AG04449 (cell line): ENCODE data around the gene KCNAB1.

Experiments used
- CTCF ChIA-PET: fragments of 350-600 bp; formaldehyde crosslinking; extraction: SDS; loops from one replicate; lab custom pipeline; 2021; ENCODE audit warnings: antibody characterized with exemption; lab: Yijun Ruan, JAX
- POLR2A ChIA-PET: fragments of 400-600, 350-600 bp; formaldehyde crosslinking; extraction: SDS; loops from one replicate; lab custom pipeline; 2020; ENCODE audit warnings: antibody characterized with exemption, inconsistent platforms; lab: Yijun Ruan, JAX
- DNase-seq: peaks from one replicate; pipeline ENCODE4 v3.0.0-alpha.2; 2010; ENCODE audit warnings: low read depth, low spot score
- H3K4me3 ChIP-seq: 2 replicates; pipeline ENCODE4 v1.5.1; 2011; ENCODE audit warnings: low read depth, mild to moderate bottlenecking, control low read depth, low read length
- TF ChIP-seq, protein P1 (sequence below): IDR thresholded peaks from one replicate; pipeline ENCODE4 v1.5.1; 2011; ENCODE audit warnings: mild to moderate bottlenecking, moderate library complexity, low read length, control low read depth, inconsistent platforms; ENCODE audit not compliant: insufficient read depth; ENCODE audit errors: missing control alignments

The KCNAB1 gene

DNA sequence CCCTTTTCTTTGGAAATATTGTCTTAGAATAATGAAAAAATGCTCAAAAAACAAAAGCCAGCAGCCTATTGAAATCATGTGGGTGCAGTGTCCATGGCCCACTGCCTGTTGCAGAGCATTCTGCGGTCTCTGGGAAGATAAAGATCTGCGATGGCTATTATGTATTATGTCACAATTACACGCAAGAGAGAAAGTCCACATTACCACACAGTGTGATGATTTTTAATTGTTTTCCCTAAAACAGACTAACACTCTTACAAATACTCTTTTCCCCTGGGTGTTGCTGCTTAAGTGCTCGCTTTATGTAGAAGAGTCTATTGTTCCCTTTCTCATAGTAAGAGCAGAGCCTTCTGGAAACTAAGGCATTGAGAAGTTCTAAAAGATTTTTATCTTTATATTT, 402.3 kb downstream of the KCNAB1 start:
- TF ChIP-seq, protein P1, sequence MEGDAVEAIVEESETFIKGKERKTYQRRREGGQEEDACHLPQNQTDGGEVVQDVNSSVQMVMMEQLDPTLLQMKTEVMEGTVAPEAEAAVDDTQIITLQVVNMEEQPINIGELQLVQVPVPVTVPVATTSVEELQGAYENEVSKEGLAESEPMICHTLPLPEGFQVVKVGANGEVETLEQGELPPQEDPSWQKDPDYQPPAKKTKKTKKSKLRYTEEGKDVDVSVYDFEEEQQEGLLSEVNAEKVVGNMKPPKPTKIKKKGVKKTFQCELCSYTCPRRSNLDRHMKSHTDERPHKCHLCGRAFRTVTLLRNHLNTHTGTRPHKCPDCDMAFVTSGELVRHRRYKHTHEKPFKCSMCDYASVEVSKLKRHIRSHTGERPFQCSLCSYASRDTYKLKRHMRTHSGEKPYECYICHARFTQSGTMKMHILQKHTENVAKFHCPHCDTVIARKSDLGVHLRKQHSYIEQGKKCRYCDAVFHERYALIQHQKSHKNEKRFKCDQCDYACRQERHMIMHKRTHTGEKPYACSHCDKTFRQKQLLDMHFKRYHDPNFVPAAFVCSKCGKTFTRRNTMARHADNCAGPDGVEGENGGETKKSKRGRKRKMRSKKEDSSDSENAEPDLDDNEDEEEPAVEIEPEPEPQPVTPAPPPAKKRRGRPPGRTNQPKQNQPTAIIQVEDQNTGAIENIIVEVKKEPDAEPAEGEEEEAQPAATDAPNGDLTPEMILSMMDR = no peak
- ChIA-PET CTCF (interaction anchor here (1.4 to 4.7 kb wide), 5 partner anchors 12 to 616 kb away, joined by 3 to 38 read pairs (median 12); no protein-coding TSS in a partner anchor), POLR2A (no interaction called here)
- no peak overlapping the region for H3K4me3 ChIP-seq
- DNase-seq = no peak

DNA sequence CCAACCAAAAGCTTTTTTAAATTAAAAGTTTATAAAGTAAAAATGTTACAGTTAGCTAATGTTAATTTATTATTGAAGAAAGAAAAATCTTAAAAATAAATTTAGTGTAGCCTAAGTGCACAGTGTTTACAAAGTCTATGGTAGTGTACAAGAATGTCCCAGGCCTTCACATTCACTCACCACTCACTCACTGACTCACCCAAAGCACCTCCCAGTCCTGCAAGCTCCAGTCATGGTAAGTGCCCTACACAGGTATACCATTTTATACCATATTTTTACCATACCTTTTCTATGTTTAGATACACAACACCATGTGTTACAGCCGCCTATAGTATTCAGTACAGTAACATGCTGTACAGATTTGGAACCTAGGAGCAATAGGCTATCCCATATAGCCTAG, 405.4 kb downstream of the KCNAB1 start:
- POLR2A ChIA-PET = interaction anchor here (1.7 kb wide), 1 partner anchor 10 kb away, joined by 6 read pairs; no protein-coding TSS in a partner anchor
- CTCF ChIA-PET = interaction anchor here (0.6 to 4.7 kb wide), 7 partner anchors 9 to 374 kb away, joined by 3 to 38 read pairs (median 7); no protein-coding TSS in a partner anchor
- no peak overlapping the region for H3K4me3 ChIP-seq
- TF ChIP-seq, protein P1 = no peak
- no peak for DNase-seq

DNA sequence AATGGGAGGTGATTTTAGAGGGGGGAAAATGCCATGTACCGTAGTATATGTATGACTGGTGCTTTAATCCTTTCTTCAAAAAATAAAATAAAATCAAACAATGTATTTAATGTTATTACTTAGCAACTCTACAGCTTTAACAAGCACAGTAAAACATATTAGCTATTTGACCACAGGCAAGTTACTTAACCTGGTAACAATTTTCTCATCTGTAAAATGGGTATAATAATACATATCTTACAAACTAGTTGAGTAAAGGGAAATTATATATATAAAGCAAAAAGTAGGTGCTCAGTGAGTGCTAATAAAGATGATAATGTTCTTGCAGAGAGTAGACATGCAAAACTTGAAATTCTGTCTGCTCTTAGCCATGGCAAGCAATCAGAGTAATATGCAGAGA, 406.7 kb downstream of the KCNAB1 start:
- no peak overlapping the region for H3K4me3 ChIP-seq
- TF ChIP-seq, protein P1 = no peak
- ChIA-PET POLR2A (no interaction called here), CTCF (interaction anchor here (0.6 to 11.4 kb wide), 6 partner anchors 8 to 559 kb away, joined by 3 to 101 read pairs (median 4); no protein-coding TSS in a partner anchor)
- no peak for DNase-seq

DNA sequence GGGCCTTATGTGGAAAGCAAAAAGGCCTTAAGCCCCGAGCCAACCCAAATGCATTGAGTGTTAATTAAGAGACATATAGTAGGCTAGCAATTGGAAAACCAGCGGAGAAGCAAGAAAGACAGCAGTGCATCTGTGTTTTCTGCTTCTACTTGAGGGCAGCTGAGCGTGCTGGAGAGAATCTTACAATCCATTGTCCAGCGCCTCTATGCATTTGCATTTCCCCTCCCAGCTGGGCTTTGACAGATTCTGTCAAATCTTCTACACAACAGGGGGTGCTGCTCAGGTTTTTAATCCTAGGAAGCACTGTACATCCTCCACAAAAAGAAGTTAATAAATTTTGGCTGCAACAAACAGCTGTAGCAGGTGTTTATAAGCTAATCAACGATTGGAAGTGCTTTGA, 410.6 kb downstream of the KCNAB1 start:
- POLR2A ChIA-PET = no interaction called here
- no peak for DNase-seq
- TF ChIP-seq, protein P1 = no peak
- H3K4me3 ChIP-seq = no peak overlapping the region
- CTCF ChIA-PET = interaction anchor here (0.8 to 11.4 kb wide), 5 partner anchors 11 to 380 kb away, joined by 3 to 101 read pairs (median 8); no protein-coding TSS in a partner anchor

DNA sequence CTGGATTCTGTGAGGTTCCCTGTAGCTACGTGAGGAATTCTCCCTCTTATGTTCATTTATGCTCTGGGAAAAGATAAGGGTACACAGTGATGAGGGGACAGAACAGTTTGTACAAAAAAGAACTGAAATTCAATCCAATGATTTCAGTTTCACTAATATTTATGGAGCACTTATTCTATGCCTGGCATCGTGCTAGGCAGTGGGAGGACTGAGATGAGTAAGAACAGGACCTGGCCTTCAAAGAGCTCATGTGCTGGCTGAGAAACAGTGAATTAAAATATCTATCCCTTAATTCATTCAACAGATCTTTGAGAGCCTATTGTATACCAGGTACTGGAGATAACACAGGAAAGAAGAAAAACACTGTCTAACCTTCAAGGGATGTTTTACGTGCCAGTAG, 412.4 kb downstream of the KCNAB1 start:
- CTCF ChIA-PET = interaction anchor here (0.6 to 11.4 kb wide), 7 partner anchors 14 to 604 kb away, joined by 3 to 101 read pairs (median 3); no protein-coding TSS in a partner anchor
- TF ChIP-seq, protein P1 = no peak
- H3K4me3 ChIP-seq = no peak overlapping the region
- POLR2A ChIA-PET = no interaction called here
- no peak for DNase-seq

DNA sequence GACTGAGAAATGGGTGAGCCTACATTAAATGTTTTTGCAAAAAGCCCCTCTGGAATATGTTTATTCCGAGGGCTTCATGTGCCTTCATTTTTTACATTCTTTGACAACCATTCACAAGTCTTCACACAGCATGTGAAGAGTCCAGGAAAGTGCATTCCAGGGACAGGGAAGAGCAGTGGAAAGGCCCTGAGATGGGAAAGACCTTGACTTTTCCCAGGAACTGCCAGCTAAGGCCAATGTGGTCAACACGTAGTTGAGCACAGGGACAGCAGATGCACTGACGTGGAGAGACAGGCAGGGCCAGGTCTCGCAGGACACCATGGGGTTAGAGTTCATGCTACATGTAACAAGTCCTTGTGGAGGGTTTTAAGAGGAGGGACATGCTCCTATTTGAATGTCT, 412.8 kb downstream of the KCNAB1 start:
- no peak for DNase-seq
- TF ChIP-seq, protein P1 = no peak
- ChIA-PET POLR2A (interaction anchor here (0.5 kb wide), 1 partner anchor 451 kb away, joined by 4 read pairs; no protein-coding TSS in a partner anchor), CTCF (interaction anchor here (0.8 to 11.4 kb wide), 4 partner anchors 13 to 382 kb away, joined by 3 to 101 read pairs (median 6); no protein-coding TSS in a partner anchor)
- H3K4me3 ChIP-seq = no peak overlapping the region
